Activated B cell treated with CpG ODN at 0.5 μM for 24 hours (primary cell): ENCODE measurements around the gene CNTFR. TPM values are rescaled to one million over a fixed set of nuclear protein-coding genes. Genes with fewer than 3 reads are reported as not detected.

Experiments used
- ATAC-seq: fragments of 200-7000 bp; cut with Tn5 transposase; one replicate; pipeline ENCODE4 v1.10.0; 2021; ENCODE audit warnings: low read depth, mild to moderate bottlenecking, moderate library complexity
- CTCF ChIA-PET: fragments of 350-600 bp; sonication (Branson Sonifier 250); formaldehyde crosslinking; loops from one replicate; lab custom pipeline; 2021; ENCODE audit warnings: antibody characterized with exemption; lab: Charles Lee
- POLR2A ChIA-PET: fragments of 350-600 bp; sonication (Branson Sonifier 250); formaldehyde crosslinking; loops from one replicate; lab custom pipeline; 2021; ENCODE audit warnings: antibody characterized with exemption; lab: Charles Lee
- DNase-seq: peaks from one replicate; pipeline ENCODE4 v3.0.0; 2022
- H3K27ac Mint-ChIP-seq: one replicate; pipeline ENCODE4 v1.8.0; 2020; ENCODE audit warnings: mixed read lengths
- H3K27me3 Mint-ChIP-seq: one replicate; pipeline ENCODE4 v1.8.0; 2021; ENCODE audit warnings: mixed read lengths
- H3K36me3 Mint-ChIP-seq: one replicate; pipeline ENCODE4 v1.8.0; 2021; ENCODE audit warnings: low read depth, mixed read lengths
- H3K4me1 Mint-ChIP-seq: one replicate; pipeline ENCODE4 v1.8.0; 2021; ENCODE audit warnings: mixed read lengths
- H3K4me3 Mint-ChIP-seq: one replicate; pipeline ENCODE4 v1.8.0; 2020; ENCODE audit warnings: mild to moderate bottlenecking, mixed read lengths
- H3K9me3 Mint-ChIP-seq: one replicate; pipeline ENCODE4 v1.8.0; 2020; ENCODE audit warnings: mixed read lengths
- CTCF ChIP-seq: fragments of 200-600 bp; IDR thresholded peaks from one replicate; pipeline ENCODE4 v1.8.0; 2022; ENCODE audit warnings: antibody characterized with exemption, mild to moderate bottlenecking
- intact Hi-C: fragments of 100-400 bp; cut with micrococcal nuclease; formaldehyde crosslinking; loops from one replicate; pipeline ENCODE4 v1.15.1; 2024
- total RNA-seq: library from RNA; stranded (reverse); gene quantifications from 2 replicates; pipeline ENCODE4 v1.2.3, GENCODE V29; 2022

The CNTFR gene
- total RNA-seq, 1 donor from 2014 or later, result not detected

GRCh38 chr9:34520505-34521385 is 68.8 kb downstream of the CNTFR start:
- ATAC-seq (no peak), DNase-seq (no peak)
- ChIA-PET CTCF (no interaction called here), POLR2A (interaction anchor here (1.0 kb wide), 1 partner anchor 100 kb away, joined by 3 read pairs; the partner anchor contains the start of gene DCTN3)
- peaks cover 9% of the 10 kb centered on the region for H3K4me1 Mint-ChIP-seq
- TF ChIP-seq CTCF, result no peak
- H3K9me3 Mint-ChIP-seq, result no peaks in the 10 kb centered on the region
- H3K27me3 Mint-ChIP-seq, result peaks cover 14% of the 10 kb centered on the region
- H3K4me3 Mint-ChIP-seq, result no peak overlapping the region
- no peak overlapping the region for H3K27ac Mint-ChIP-seq
- no peaks in the 10 kb centered on the region for H3K36me3 Mint-ChIP-seq
- intact Hi-C loops, result loop anchor here (5.0 kb wide), 1 partner anchor 188 kb away; no protein-coding TSS in a partner anchor

GRCh38 chr9:34520096-34520495 is 69.4 kb downstream of the CNTFR start:
- DNase-seq, result no peak
- H3K27ac Mint-ChIP-seq, result no peak overlapping the region
- H3K4me3 Mint-ChIP-seq, result no peak overlapping the region
- CTCF ChIA-PET, result no interaction called here
- H3K9me3 Mint-ChIP-seq, result no peaks in the 10 kb centered on the region
- no peak for TF ChIP-seq CTCF
- intact Hi-C loops, result loop anchor here (5.0 kb wide), 1 partner anchor 188 kb away; no protein-coding TSS in a partner anchor
- H3K36me3 Mint-ChIP-seq, result no peaks in the 10 kb centered on the region
- H3K27me3 Mint-ChIP-seq, result peaks cover 8% of the 10 kb centered on the region
- peaks cover 9% of the 10 kb centered on the region for H3K4me1 Mint-ChIP-seq
- POLR2A ChIA-PET, result no interaction called here
- no peak for ATAC-seq

- no peak overlapping the region for H3K4me3 Mint-ChIP-seq
- DNase-seq, result no peak
Measured at GRCh38 chr9:34519321-34520020, 70.1 kb downstream of the CNTFR start.

GRCh38 chr9:34518896-34519295 is 70.6 kb downstream of the CNTFR start:
- intact Hi-C loops, result no loop called here
- no peak overlapping the region for H3K27ac Mint-ChIP-seq
- ChIA-PET POLR2A (no interaction called here), CTCF (no interaction called here)
- TF ChIP-seq CTCF, result no peak
- ATAC-seq, result no peak
- H3K4me3 Mint-ChIP-seq, result no peak overlapping the region
- no peak for DNase-seq
- peaks cover 2% of the 10 kb centered on the region for H3K27me3 Mint-ChIP-seq
- H3K9me3 Mint-ChIP-seq, result no peaks in the 10 kb centered on the region
- no peaks in the 10 kb centered on the region for H3K36me3 Mint-ChIP-seq
- H3K4me1 Mint-ChIP-seq, result peaks cover 9% of the 10 kb centered on the region

More at GRCh38 chr9:34519321-34520020, 70.1 kb downstream of the CNTFR start:
- Mint-ChIP-seq H3K9me3 (no peaks in the 10 kb centered on the region), H3K4me1 (peaks cover 9% of the 10 kb centered on the region), H3K27ac (no peak overlapping the region), H3K36me3 (no peaks in the 10 kb centered on the region), H3K27me3 (peaks cover 2% of the 10 kb centered on the region)
- ChIA-PET POLR2A (no interaction called here), CTCF (no interaction called here)
- no peak for TF ChIP-seq CTCF
- intact Hi-C loops, result loop anchor here (5.0 kb wide), 1 partner anchor 187 kb away; no protein-coding TSS in a partner anchor
- no peak for ATAC-seq

- ChIA-PET POLR2A (no interaction called here), CTCF (no interaction called here)
- DNase-seq (no peak), ATAC-seq (no peak)
- no peak for TF ChIP-seq CTCF
- Mint-ChIP-seq H3K36me3 (no peaks in the 10 kb centered on the region), H3K27ac (no peak overlapping the region), H3K27me3 (peaks cover 2% of the 10 kb centered on the region), H3K4me3 (no peak overlapping the region), H3K4me1 (peaks cover 5% of the 10 kb centered on the region), H3K9me3 (no peaks in the 10 kb centered on the region)
- intact Hi-C loops, result no loop called here
Measured at GRCh38 chr9:34518110-34518616, 71.4 kb downstream of the CNTFR start.
